K562 (cell line): ENCODE data around the gene NLK. TPM values are rescaled to one million over a fixed set of nuclear protein-coding genes. Genes with fewer than 3 reads are reported as not detected.

ENCODE experiments used
- ATAC-seq: fragments of 200-7000 bp; cut with Tn5 transposase; 3 replicates; pipeline ENCODE4 v1.9.1; 2020; ENCODE audit warnings: moderate library complexity
- BruUV-seq: library from RNA; stranded (reverse); fragments of 400-500 nt; replicated peaks from 2 replicates; lab custom pipeline; 2021; lab: Mats Ljungman, UMichigan
- CTCF ChIA-PET: fragments of 300-600 bp; formaldehyde crosslinking; extraction: SDS; loops from one replicate; lab custom pipeline; 2021; ENCODE audit warnings: low intra/inter-chr PET ratio; lab: Yijun Ruan, JAX
- POLR2A ChIA-PET: fragments of 300-600, 350-650 bp; sonication (Branson Sonifier 250); formaldehyde crosslinking; extraction: SDS; loops from one replicate; lab custom pipeline; 2021; ENCODE audit warnings: antibody characterized with exemption, inconsistent platforms; lab: Yijun Ruan, JAX
- DNase-seq, 4 experiments: peaks; one replicate each; pipeline versions ENCODE4 v3.0.0 to v3.0.0-alpha.2; 2011 to 2018; ENCODE audit warnings: low spot score in 3 of 4, mixed read lengths in 3 of 4; ENCODE audit errors: extremely low read depth in 1 of 4
- FAIRE-seq: peaks from 2 replicates; lab custom pipeline; 2011; peaks lifted over from hg19 to GRCh38; lab: Jason Lieb, UNC
- H2AFZ ChIP-seq: 2 replicates; pipeline ENCODE4 v1.6.0; 2011; ENCODE audit warnings: low read depth, low read length, control low read depth, inconsistent platforms
- H3K27ac ChIP-seq: fragments of 200-600 bp; 3 replicates; pipeline ENCODE4 v1.8.0; 2011; ENCODE audit warnings: low read depth, mild to moderate bottlenecking, control low read depth, inconsistent platforms, low read length, moderate library complexity, mixed read lengths; ENCODE audit errors: extremely low read depth
- H3K27me3 ChIP-seq, 2 experiments: fragments of 300-600 bp in 1 of 2; 2 replicates in 1 of 2; 3 replicates in 1 of 2; pipeline versions ENCODE4 v1.6.0 to v1.8.0; 2011; ENCODE audit warnings: inconsistent platforms in 2 of 2, low read length in 2 of 2, mild to moderate bottlenecking in 1 of 2, mixed read lengths in 1 of 2, moderate library complexity in 1 of 2; ENCODE audit not compliant: control insufficient read depth in 2 of 2, insufficient read depth in 2 of 2
- H3K36me3 ChIP-seq: fragments of 300-600 bp; 3 replicates; pipeline ENCODE4 v1.8.0; 2011; ENCODE audit warnings: mild to moderate bottlenecking, low read length, inconsistent platforms; ENCODE audit not compliant: control insufficient read depth, insufficient read depth
- H3K4me1 ChIP-seq, 2 experiments: fragments of 200-600 bp in 1 of 2; replicated peaks in 1 of 2; 2 replicates in 1 of 2; 3 replicates in 1 of 2; pipeline versions ENCODE4 v1.5.1 to v1.8.0; 2011; ENCODE audit warnings: inconsistent platforms in 2 of 2, low read length in 2 of 2, mild to moderate bottlenecking in 1 of 2, mixed read lengths in 1 of 2, moderate library complexity in 1 of 2; ENCODE audit not compliant: control insufficient read depth in 2 of 2, insufficient read depth in 2 of 2
- H3K4me2 ChIP-seq: 2 replicates; pipeline ENCODE4 v1.6.1; 2011; ENCODE audit warnings: low read length, control low read depth, inconsistent platforms, mixed read lengths; ENCODE audit not compliant: insufficient read depth
- H3K4me3 ChIP-seq: fragments of 200-600 bp; sonication (generic), shearing (Covaris generic); 2 replicates; pipeline ENCODE4 v1.5.1; 2016; ENCODE audit warnings: control low read depth, inconsistent platforms
- H3K79me2 ChIP-seq: fragments of 200-600 bp; 3 replicates; pipeline ENCODE4 v1.8.0; 2011; ENCODE audit warnings: low read length, inconsistent platforms; ENCODE audit not compliant: control insufficient read depth, insufficient read depth
- H3K9ac ChIP-seq, 2 experiments: 2 replicates each; pipeline versions ENCODE4 v1.6.0 to v1.6.1; 2011; ENCODE audit warnings: low read depth in 2 of 2, low read length in 2 of 2, control low read depth in 1 of 2, inconsistent platforms in 1 of 2, mild to moderate bottlenecking in 1 of 2, mixed read lengths in 1 of 2; ENCODE audit not compliant: insufficient read depth in 1 of 2
- H3K9me1 ChIP-seq: one replicate; pipeline ENCODE4 v1.6.0; 2011; ENCODE audit warnings: inconsistent platforms, mild to moderate bottlenecking, low read length, moderate library complexity; ENCODE audit not compliant: control insufficient read depth, insufficient read depth
- H3K9me3 ChIP-seq: replicated peaks from 2 replicates; pipeline ENCODE4 v1.5.1; 2011; ENCODE audit warnings: low read depth, low read length, inconsistent platforms; ENCODE audit not compliant: control insufficient read depth, insufficient read depth
- H4K20me1 ChIP-seq: replicated peaks from 2 replicates; pipeline ENCODE4 v1.6.1; 2011; ENCODE audit warnings: low read length, inconsistent platforms, mixed read lengths; ENCODE audit not compliant: control insufficient read depth, insufficient read depth
- BCOR ChIP-seq: fragments of 450-650 bp; IDR thresholded peaks from 2 replicates; pipeline ENCODE4 v1.6.1; 2016
- CGGBP1 ChIP-seq: fragments of 250-450 bp; sonication (Bioruptor Pico); IDR thresholded peaks from 2 replicates; pipeline ENCODE4 v1.9.0; 2021; ENCODE audit warnings: mild to moderate bottlenecking
- FOXM1 ChIP-seq, 2 experiments: fragments of 450-650 bp in 1 of 2; sonication (generic) in 1 of 2; formaldehyde crosslinking in 1 of 2; IDR thresholded peaks; 2 replicates each; pipeline versions ENCODE4 v1.6.1 to v1.9.0; 2017 to 2022; ENCODE audit warnings: low read depth in 2 of 2, mild to moderate bottlenecking in 2 of 2, missing genetic modification reagents in 1 of 2, moderate library complexity in 1 of 2
- HCFC1 ChIP-seq: IDR thresholded peaks from 2 replicates; pipeline ENCODE4 v1.6.1; 2012; ENCODE audit warnings: low read depth, low read length, improper control_type of control experiment
- MLLT1 ChIP-seq, 2 experiments: fragments of 450-650 bp; IDR thresholded peaks; 2 replicates each; pipeline ENCODE4 v1.6.1; 2016
- PPARD ChIP-seq: fragments of 250-450 bp; sonication (Bioruptor Pico); IDR thresholded peaks from 2 replicates; pipeline ENCODE4 v1.8.0; 2022; ENCODE audit warnings: inconsistent platforms, mild to moderate bottlenecking, moderate library complexity
- TAL1 ChIP-seq: fragments of 450-650 bp; IDR thresholded peaks from 2 replicates; pipeline ENCODE4 v1.6.1; 2016; ENCODE audit warnings: mild to moderate bottlenecking
- WHSC1 ChIP-seq: IDR thresholded peaks from one replicate; pipeline ENCODE4 v1.6.1; 2012; ENCODE audit warnings: low read length, control low read depth, inconsistent platforms
- ZFP1 ChIP-seq: fragments of 450-650 bp; formaldehyde crosslinking; IDR thresholded peaks from 2 replicates; pipeline ENCODE4 v1.4.0; 2020; ENCODE audit warnings: mild to moderate bottlenecking, mixed read lengths
- ZNF324 ChIP-seq: fragments of 250-450 bp; sonication (Bioruptor Pico); IDR thresholded peaks from 2 replicates; pipeline ENCODE4 v1.4.0; 2020; ENCODE audit warnings: mild to moderate bottlenecking
- ZNF764 ChIP-seq: fragments of 250-450 bp; sonication (Bioruptor Pico); IDR thresholded peaks from 2 replicates; pipeline ENCODE4 v1.4.0; 2020; ENCODE audit warnings: low read depth, mild to moderate bottlenecking, moderate library complexity
- WGBS: fragments of 100-300 bp; shearing (Covaris generic); methylation state at CpG from one replicate; pipeline ENCODE4 v1.1.6; 2016; ENCODE audit warnings: low coverage, mixed read lengths; ENCODE audit not compliant: insufficient coverage; ENCODE audit errors: missing lambda C conversion rate; 5-methylcytosine and 5-hydroxymethylcytosine counted together
- in situ Hi-C: fragments of 300-500 bp; cut with MboI; formaldehyde crosslinking; loops from 4 replicates; pipeline ENCODE4 v1.15.0; 2018; ENCODE audit warnings: inconsistent platforms, mixed read lengths
- intact Hi-C: fragments of 100-400 bp; cut with micrococcal nuclease; formaldehyde crosslinking; loops from 2 replicates; pipeline ENCODE4 v1.14.2; 2022
- polyA plus RNA-seq, 8 experiments: library from polyadenylated mRNA; depleted of rRNA in 4 of 8; stranded (reverse) in 5 of 8; unstranded in 3 of 8; fragments of >200 nt; fragmentation: Nextera tagmentation in 2 of 8; fragmentation: Illumina TruSeq in 1 of 8; extraction: Ambion mirVana in 2 of 8; extraction: Trizol in 1 of 8; gene quantifications; 2 replicates each; pipeline versions ENCODE4 v1.2.1 to v1.2.3, GENCODE V29; 2011 to 2014; ENCODE audit warnings: inconsistent platforms in 1 of 8, missing spikeins in 1 of 8
- total RNA-seq, 7 experiments: library from RNA; depleted of rRNA in 6 of 7; stranded (reverse); fragments of >200 nt in 6 of 7; fragmentation: Illumina TruSeq in 2 of 7; extraction: Trizol in 2 of 7; gene quantifications; 2 replicates each; pipeline versions ENCODE4 v1.2.1 to v1.2.3, GENCODE V29; 2011 to 2021; ENCODE audit warnings: low replicate concordance in 1 of 7

Gene NLK
- total and polyA plus RNA-seq, 9 of the 15 experiments (the other 6 are each of a cell fraction or from before 2014, with no cell fraction given): 10.9 to 59.6 (median 26.7) TPM

GRCh38 chr17:28185658-28186057 is 143.2 kb downstream of the NLK start:
- Histone ChIP-seq H3K4me2 (no peak overlapping the region), H4K20me1 (no peaks in the 10 kb centered on the region), H3K9me3 (no peaks in the 10 kb centered on the region), H3K4me3 (no peak overlapping the region), H3K36me3 (peaks cover 12% of the 10 kb centered on the region; the same call in 2 of the 3 replicates), H3K27ac (no peak overlapping the region), H3K9ac (no peak overlapping the region), H3K4me1 (peaks cover 0 to 14% of the 10 kb centered on the region in 2 experiments; a peak in 3 of 5 replicates), H2AFZ (no peak overlapping the region), H3K79me2 (no peaks in the 10 kb centered on the region), H3K9me1 (no peaks in the 10 kb centered on the region), H3K27me3 (no peaks in the 10 kb centered on the region)
- FAIRE-seq: no peak
- POLR2A ChIA-PET: interaction anchor here (0.7 to 1.0 kb wide), 2 partner anchors 40 to 51 kb away, joined by 3 to 5 read pairs; no protein-coding TSS in a partner anchor
- no peak for DNase-seq
- ATAC-seq: no peak
- WGBS: 92% methylated on average over 5 of the region's 5 CpGs
- no TSS peak for BruUV-seq
- intact Hi-C loops (no loop called here), in situ Hi-C loops (no loop called here)
- CTCF ChIA-PET: no interaction called here
- TF ChIP-seq WHSC1: no peak
- no peak for TF ChIP-seq PPARD (CRISPR knock-in tag)
- TF ChIP-seq MLLT1 (IDR thresholded peaks at IDR 0.05): no peak
- TF ChIP-seq CGGBP1 (CRISPR knock-in tag): no peak
- TF ChIP-seq ZNF324 (CRISPR knock-in tag): no peak
- TF ChIP-seq BCOR: no peak
- no peak for TF ChIP-seq HCFC1
- no peak for TF ChIP-seq FOXM1 (IDR thresholded peaks at IDR 0.05; ENCODE audit: low read depth)
- no peak for TF ChIP-seq FOXM1 (CRISPR knock-in tag; IDR thresholded peaks at IDR 0.05; ENCODE audit: low read depth)
- TF ChIP-seq ZNF764: no peak
- TF ChIP-seq TAL1: no peak
- no peak for TF ChIP-seq ZFP1 (CRISPR knock-in tag)
